Measurements from ENCODE around the gene RPP14. TPM values are rescaled to one million over a fixed set of nuclear protein-coding genes. Genes with fewer than 3 reads are reported as not detected.

Gene RPP14
- total RNA-seq, 1 donor from 2014 or later = 15.2 TPM

DNA sequence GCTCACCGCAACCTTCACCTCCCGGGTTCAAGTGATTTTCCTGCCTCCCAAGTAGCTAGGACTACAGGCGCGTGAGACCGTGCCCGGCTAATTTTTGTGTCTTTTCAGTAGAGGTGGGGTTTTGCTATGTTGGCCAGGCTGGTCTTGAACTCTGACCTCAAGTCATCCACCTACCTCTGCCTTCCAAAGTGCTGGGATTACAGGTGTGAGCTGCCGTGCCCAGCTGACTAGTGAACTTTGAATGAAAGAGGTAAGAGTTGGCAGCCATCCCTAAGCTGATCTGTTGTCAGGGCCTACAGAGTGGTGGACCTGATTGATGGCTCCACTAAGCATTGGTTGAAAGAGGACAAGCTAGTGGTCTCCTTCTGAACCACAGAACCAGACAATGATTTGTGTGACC lies 41.9 kb downstream of the RPP14 start:
- no peak for DNase-seq (ENCODE audit: low spot score)
- Mint-ChIP-seq H3K4me3 (ENCODE audit: unreplicated experiment) (no peak overlapping the region), H3K27ac (ENCODE audit: unreplicated experiment) (no peak overlapping the region), H3K4me1 (ENCODE audit: unreplicated experiment) (no peaks in the 10 kb centered on the region), H3K27me3 (ENCODE audit: unreplicated experiment) (no peaks in the 10 kb centered on the region), H3K36me3 (ENCODE audit: low read depth, unreplicated experiment) (no peaks in the 10 kb centered on the region), H3K9me3 (ENCODE audit: unreplicated experiment) (no peaks in the 10 kb centered on the region)
- TF ChIP-seq, protein P1, sequence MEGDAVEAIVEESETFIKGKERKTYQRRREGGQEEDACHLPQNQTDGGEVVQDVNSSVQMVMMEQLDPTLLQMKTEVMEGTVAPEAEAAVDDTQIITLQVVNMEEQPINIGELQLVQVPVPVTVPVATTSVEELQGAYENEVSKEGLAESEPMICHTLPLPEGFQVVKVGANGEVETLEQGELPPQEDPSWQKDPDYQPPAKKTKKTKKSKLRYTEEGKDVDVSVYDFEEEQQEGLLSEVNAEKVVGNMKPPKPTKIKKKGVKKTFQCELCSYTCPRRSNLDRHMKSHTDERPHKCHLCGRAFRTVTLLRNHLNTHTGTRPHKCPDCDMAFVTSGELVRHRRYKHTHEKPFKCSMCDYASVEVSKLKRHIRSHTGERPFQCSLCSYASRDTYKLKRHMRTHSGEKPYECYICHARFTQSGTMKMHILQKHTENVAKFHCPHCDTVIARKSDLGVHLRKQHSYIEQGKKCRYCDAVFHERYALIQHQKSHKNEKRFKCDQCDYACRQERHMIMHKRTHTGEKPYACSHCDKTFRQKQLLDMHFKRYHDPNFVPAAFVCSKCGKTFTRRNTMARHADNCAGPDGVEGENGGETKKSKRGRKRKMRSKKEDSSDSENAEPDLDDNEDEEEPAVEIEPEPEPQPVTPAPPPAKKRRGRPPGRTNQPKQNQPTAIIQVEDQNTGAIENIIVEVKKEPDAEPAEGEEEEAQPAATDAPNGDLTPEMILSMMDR (IDR thresholded peaks at IDR 0.05; ENCODE audit: unreplicated experiment) = no peak

DNA sequence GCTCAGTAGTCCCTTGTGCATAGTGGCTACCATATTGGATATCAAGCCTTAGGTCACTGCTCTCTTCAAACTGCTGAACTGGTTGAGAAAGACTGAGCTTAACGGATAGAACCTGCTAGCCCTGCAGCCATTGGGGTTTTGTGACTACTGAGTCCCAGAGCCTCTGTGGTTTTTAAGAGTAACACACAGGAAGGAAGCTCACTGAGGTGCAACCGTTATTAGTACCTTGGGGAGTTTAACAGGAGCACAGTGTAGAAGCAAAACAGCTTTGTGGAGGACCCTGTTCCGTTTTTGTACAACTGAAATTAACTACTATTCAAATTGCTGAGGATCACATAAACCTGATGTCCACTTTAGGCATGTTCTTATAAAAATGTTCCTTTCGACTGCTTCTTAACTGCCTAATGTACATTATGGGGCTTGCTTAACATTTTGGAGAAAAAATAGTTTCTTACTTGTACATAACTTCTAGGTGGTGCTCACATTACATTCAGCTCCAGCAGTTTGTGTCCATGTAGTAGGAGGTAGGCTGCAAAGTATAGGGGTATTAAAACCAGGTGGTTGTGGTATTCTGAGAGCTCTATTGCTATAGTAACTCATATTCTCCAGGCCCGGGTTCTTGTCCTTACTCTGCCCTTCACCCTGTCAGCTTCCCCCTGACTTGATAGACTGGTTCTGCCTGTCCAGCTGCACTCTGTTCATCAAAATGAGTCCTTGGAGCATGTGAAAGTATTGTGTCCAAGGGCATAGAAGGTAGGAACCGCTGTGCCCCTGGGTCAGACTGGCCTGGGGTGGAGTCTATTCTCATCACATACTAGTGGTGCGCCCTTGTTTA lies 44.0 kb downstream of the RPP14 start:
- TF ChIP-seq, protein P1 (IDR thresholded peaks at IDR 0.05; ENCODE audit: unreplicated experiment) = no peak
- no peak overlapping the region for H3K27ac Mint-ChIP-seq (ENCODE audit: unreplicated experiment)
- no peak overlapping the region for H3K4me3 Mint-ChIP-seq (ENCODE audit: unreplicated experiment)
- H3K9me3 Mint-ChIP-seq (ENCODE audit: unreplicated experiment) = no peaks in the 10 kb centered on the region
- H3K4me1 Mint-ChIP-seq (ENCODE audit: unreplicated experiment) = peaks cover 6% of the 10 kb centered on the region
- DNase-seq (ENCODE audit: low spot score) = no peak
- H3K36me3 Mint-ChIP-seq (ENCODE audit: low read depth, unreplicated experiment) = no peaks in the 10 kb centered on the region
- H3K27me3 Mint-ChIP-seq (ENCODE audit: unreplicated experiment) = no peaks in the 10 kb centered on the region

DNA sequence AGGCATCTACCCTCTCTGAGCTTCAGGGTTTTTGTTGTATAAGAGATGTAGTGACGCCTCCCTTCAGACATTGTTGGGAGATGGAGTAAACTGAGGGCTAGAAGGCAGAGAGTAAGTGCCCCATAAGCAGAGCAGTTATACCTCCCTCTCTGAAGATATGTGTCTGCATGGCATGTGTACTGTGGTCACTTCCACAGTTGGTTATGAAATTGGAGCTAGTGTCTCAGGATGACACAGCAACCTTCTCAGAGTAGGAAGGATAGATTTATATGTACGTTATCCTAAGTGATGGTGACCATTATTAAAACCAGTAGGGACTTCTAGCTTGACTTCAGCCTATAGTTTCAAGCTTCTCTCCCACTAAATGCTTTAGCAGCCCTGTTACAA lies 44.6 kb downstream of the RPP14 start:
- no peaks in the 10 kb centered on the region for H3K9me3 Mint-ChIP-seq (ENCODE audit: unreplicated experiment)
- TF ChIP-seq, protein P1 (IDR thresholded peaks at IDR 0.05; ENCODE audit: unreplicated experiment) = no peak
- no peak for DNase-seq (ENCODE audit: low spot score)
- no peaks in the 10 kb centered on the region for H3K36me3 Mint-ChIP-seq (ENCODE audit: low read depth, unreplicated experiment)
- H3K4me1 Mint-ChIP-seq (ENCODE audit: unreplicated experiment) = peaks cover 6% of the 10 kb centered on the region
- no peak overlapping the region for H3K4me3 Mint-ChIP-seq (ENCODE audit: unreplicated experiment)
- H3K27me3 Mint-ChIP-seq (ENCODE audit: unreplicated experiment) = no peaks in the 10 kb centered on the region
- no peak overlapping the region for H3K27ac Mint-ChIP-seq (ENCODE audit: unreplicated experiment)

DNA sequence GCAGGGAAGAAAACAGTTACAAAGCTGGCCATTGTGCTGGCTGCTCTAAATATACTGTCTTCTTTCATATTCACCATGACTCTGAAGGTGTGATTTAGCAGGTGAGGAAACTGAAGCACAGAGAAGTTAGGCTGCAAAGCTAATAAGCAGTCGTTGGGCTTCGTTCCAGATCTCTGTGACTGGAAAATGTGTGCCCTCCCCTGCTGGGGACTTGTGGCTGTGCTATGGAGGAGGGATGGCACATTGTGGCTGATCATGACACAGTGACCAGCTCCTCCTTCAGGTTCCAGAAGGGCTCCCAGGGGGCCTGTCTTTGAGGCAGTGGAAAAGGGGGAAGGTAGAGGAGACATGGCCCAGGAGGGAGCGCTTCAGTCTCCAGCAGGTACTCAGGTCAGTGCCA lies 45.9 kb downstream of the RPP14 start:
- Mint-ChIP-seq H3K4me3 (ENCODE audit: unreplicated experiment) (no peak overlapping the region), H3K9me3 (ENCODE audit: unreplicated experiment) (no peaks in the 10 kb centered on the region), H3K4me1 (ENCODE audit: unreplicated experiment) (peaks cover 6% of the 10 kb centered on the region), H3K36me3 (ENCODE audit: low read depth, unreplicated experiment) (no peaks in the 10 kb centered on the region), H3K27me3 (ENCODE audit: unreplicated experiment) (no peaks in the 10 kb centered on the region), H3K27ac (ENCODE audit: unreplicated experiment) (no peak overlapping the region)
- no peak for DNase-seq (ENCODE audit: low spot score)
- TF ChIP-seq, protein P1 (IDR thresholded peaks at IDR 0.05; ENCODE audit: unreplicated experiment) = no peak

DNA sequence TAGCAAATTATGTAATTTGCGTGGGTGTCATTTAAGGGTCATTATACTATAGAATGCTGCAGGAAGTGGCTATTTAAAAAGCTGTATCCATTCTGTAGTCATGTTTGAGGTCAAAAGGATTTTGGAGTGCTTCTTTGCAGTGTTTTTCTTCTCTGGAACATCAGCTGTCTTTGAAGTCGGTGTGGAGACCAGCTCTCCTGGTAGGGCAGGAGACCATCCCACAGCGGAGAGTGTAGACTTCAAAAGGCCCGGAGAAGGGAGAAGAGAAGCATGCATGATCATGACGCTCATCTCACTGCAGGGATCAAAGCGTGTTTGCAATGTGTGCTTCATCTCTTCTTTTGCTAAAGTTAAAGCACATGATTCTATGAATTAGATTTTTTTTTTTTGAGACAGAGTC lies 46.6 kb downstream of the RPP14 start:
- no peaks in the 10 kb centered on the region for H3K27me3 Mint-ChIP-seq (ENCODE audit: unreplicated experiment)
- no peaks in the 10 kb centered on the region for H3K9me3 Mint-ChIP-seq (ENCODE audit: unreplicated experiment)
- H3K4me1 Mint-ChIP-seq (ENCODE audit: unreplicated experiment) = peaks cover 10% of the 10 kb centered on the region
- H3K36me3 Mint-ChIP-seq (ENCODE audit: low read depth, unreplicated experiment) = no peaks in the 10 kb centered on the region
- TF ChIP-seq, protein P1 (IDR thresholded peaks at IDR 0.05; ENCODE audit: unreplicated experiment) = no peak
- DNase-seq (ENCODE audit: low spot score) = no peak
- no peak overlapping the region for H3K27ac Mint-ChIP-seq (ENCODE audit: unreplicated experiment)
- H3K4me3 Mint-ChIP-seq (ENCODE audit: unreplicated experiment) = no peak overlapping the region
